Measurements from ENCODE around the gene SALL4.
"Not testable (repeated sequence)": the region's sequence is repeated elsewhere in the genome, so short reads cannot be mapped to it uniquely, and the experiment has no call there.

The SALL4 gene

DNA sequence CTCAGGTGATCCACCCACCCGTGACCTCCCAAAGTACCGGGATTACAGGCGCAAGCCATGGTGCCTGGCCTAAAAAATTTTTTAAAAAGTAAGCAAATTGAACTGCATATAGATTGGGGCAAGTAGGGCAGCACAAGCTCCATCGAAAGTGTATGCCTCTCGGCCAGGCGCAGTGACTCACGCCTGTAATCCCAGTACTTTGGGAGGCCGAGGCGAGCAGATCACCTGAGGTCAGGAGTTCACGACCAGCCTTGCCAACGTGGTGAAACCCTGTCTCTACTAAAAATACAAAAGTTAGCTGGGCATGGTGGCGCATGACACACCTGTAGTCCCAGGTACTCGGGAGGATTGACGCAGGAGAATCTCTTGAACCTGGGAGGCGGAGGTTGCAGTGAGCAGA is 64.1 kb downstream of the SALL4 start:
- not testable (repeated sequence) for DNase-seq (ENCODE audit: low read depth in 2 of 2)

DNA sequence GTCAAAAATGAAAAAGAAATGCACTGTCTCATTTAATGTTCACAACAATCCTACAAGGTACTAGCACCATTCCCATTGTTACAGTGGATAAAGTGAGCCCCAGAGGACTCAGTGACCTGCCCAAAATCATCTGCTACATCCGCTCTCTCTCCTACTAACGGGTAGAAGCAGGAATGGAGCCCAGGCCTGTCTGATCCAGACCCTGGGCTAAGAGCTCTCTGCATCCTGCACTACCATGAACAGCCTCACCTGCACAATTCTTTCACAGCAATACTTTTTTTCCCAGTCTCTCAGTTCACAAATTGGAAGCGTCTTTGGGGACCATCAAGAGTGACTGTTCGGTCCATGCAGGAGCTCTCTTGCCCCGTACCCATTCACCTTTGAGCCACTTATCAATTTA is 65.4 kb downstream of the SALL4 start:
- DNase-seq (ENCODE audit: low read depth in 2 of 2): no peak

DNA sequence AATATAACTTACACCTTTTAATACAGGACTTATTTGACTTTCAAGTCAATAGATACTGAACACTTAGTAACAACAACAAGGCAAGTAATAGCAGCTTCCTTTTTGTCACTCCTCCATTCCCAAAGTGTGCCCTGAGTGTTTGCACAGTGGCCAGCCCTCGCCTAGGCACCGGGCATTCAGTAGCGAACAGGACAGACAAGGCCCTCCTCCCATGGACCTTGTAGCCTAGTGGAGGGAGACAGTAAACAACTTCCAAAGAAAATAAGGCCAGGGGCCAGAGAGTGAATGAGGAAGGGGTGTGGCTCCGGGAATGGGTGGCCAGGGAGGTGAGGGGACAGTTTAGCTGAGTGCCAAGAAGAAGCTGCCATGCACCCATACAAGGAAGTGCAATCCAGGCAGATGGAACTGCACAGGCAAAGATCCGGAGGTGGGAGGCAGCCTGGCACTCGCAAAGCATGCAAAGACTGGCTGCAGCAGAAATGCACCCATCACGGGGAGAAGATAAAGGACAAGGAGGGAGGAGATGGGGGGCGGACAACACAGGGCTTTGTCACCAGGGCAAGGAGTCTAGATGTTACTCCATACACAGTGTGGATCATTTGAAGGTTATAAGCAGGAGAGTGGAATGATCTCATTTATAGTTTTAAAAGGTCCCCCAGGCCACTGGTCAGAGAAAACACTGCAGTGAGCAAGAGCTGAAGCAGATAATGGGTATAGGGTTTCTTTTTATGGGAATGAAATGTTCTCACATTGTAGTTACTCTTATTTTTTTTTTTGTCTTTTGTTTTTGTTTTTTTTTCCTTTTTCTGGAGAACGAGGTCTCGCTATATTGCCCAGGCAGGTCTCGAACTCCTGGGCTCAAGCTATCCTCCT is 66.4 kb downstream of the SALL4 start:
- DNase-seq (ENCODE audit: low read depth in 2 of 2): no peak

DNA sequence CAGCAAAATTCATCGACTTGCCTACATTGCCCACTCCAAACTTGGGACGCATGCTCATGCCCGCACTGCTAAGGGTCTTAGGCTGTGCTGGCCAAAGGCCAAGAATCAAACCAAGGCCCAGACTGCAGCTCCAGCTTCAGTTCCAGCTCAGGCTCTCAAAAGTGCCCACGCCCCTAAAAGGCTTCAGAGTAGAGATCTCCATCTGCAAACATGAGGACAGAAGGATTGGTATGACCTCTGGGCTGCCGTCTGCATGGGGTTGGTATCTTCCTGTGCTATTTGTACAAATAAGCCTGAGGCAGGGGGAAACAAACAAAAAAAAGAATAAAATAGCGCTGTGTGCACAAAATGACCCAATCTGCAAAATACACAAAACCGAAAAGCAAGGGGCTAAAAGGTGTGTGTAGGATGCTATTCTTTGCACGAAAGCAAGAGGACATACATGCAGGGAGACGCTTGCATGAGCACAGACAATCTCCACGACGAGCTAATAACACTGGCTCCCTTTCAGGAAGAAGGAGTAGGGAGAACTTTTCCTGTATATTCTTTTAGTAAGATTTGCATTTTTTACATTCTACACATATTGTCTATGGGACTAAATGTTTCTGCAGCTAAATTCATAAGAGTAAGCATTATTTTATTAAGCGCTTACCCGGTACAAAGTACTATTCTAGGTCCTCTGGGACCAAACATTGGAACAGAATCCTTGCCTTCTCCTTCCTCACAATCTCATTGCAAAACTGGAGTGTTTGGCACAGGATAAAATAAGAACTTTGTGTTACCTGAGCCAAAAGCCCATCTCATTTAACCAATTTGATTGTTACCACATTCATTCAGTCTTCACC is 67.2 kb downstream of the SALL4 start:
- DNase-seq (ENCODE audit: low read depth in 2 of 2): no peak

DNA sequence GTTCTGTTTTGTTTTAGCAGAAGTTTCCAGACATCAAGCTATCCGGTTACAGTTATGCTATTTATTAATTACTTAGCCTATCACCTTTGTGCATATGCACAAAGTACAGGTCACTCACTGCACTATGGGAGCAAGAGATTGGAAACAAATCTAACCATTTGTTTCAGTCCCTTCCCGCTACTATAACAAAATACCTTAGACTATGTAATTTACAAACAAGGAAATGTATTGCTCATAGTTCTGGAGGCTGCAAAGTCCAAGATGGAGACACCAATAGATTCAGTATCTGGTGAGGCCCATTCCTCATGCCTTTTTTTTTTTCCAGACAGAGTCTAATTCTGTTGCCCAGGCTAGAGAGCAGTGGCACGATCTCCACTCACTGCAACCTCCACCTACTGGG is 69.3 kb downstream of the SALL4 start:
- DNase-seq (ENCODE audit: low read depth in 2 of 2): no peak

Data from stimulated activated CD8-positive, alpha-beta memory T cell treated with anti-CD3 and anti-CD28 coated beads, Interleukin-15, amount 100 ng/mL, for 4 hours (primary cell).